ENCODE measurements around the gene MARS1. TPM values are rescaled to one million over a fixed set of nuclear protein-coding genes. Genes with fewer than 3 reads are reported as not detected.

Gene MARS1
- total and polyA plus RNA-seq, 2 experiments from 2014 or later, result 266 to 351 TPM

DNA sequence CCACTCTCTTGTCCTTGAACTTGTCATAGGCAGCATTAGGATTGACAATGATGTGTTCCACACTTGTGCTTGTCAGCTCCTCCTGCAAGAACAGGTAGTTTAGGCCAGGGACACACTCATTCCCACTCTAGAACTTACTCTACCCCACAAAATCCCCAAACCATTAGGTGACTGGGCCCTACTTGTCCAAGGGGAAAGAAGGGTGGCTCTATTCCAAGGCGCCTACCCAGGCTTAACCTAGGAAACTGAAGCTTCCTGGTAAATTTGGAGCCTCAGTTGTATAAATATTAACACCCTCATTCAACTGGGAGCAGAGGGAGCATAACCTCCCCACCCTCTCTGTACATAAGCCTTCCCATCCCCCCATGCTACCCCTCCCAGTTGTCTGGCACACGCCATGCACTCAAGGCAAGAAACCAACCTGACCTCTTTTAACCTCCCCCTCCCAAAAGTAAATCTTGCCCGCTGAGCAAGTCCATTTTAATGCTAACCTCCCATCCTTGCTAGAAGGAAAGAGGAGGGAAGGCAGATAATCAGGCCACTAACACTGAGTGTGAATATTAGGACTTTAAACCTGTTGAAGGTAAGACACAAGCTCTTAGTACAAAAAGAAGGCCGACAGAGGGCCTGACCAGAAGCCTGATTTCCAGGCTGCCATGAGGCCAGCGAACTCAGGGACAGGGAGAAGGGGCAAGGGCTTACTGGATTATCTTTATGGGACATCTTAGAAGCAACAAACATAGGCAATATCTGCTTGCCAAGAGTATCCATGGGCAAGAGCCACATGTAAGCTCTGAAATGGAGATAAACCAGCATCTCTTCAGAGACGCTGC lies 48.1 kb downstream of the MARS1 start (continued):
- TF ChIP-seq, protein P1, sequence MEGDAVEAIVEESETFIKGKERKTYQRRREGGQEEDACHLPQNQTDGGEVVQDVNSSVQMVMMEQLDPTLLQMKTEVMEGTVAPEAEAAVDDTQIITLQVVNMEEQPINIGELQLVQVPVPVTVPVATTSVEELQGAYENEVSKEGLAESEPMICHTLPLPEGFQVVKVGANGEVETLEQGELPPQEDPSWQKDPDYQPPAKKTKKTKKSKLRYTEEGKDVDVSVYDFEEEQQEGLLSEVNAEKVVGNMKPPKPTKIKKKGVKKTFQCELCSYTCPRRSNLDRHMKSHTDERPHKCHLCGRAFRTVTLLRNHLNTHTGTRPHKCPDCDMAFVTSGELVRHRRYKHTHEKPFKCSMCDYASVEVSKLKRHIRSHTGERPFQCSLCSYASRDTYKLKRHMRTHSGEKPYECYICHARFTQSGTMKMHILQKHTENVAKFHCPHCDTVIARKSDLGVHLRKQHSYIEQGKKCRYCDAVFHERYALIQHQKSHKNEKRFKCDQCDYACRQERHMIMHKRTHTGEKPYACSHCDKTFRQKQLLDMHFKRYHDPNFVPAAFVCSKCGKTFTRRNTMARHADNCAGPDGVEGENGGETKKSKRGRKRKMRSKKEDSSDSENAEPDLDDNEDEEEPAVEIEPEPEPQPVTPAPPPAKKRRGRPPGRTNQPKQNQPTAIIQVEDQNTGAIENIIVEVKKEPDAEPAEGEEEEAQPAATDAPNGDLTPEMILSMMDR (conservative IDR thresholded peaks at IDR 0.05; ENCODE audit: low read depth in 2 of 2), result no peak

DNA sequence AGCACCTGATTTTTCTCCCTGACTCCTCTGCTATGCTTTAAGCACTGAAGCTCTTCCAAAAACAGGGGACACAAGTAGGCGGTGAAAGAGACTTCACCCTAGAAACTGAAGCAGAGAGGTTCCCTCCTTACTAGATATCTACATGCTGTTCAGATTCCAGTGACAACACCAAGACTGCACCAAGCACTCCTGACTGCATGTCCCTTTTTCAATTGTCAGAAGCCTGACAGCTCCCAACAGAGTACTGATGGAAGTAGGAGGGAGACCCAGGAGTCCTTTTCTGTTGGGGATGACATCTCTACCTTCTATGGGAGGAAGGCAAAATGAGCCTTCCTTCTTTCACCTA lies 48.7 kb downstream of the MARS1 start:
- Histone ChIP-seq H3K9me2 (ENCODE audit: insufficient read depth) (no peaks in the 10 kb centered on the region), H3K36me3 (ENCODE audit: insufficient read depth) (peaks cover 17% of the 10 kb centered on the region), H4K20me1 (replicated peaks; ENCODE audit: insufficient read depth) (peaks cover 4% of the 10 kb centered on the region; the same call in 1 of the 2 replicates), H3K79me2 (replicated peaks; ENCODE audit: insufficient read depth) (no peaks in the 10 kb centered on the region), H3K4me2 (no peak overlapping the region), H3F3A (replicated peaks; ENCODE audit: low read depth) (0 out of 2 replicates have a peak, but pooled peaks cover 6% of the 10 kb centered on the region), H3K4me3 (no peak overlapping the region), H2AFZ (no peak overlapping the region), H3K27ac (ENCODE audit: low read depth) (no peak overlapping the region), H3K4me1 (ENCODE audit: insufficient read depth) (no peaks in the 10 kb centered on the region), H3K27me3 (ENCODE audit: insufficient read depth) (no peaks in the 10 kb centered on the region)
- H3K4me3 Mint-ChIP-seq, result no peak overlapping the region; the same call in 2 of the 3 replicates
- DNase-seq (ENCODE audit: low spot score) (no peak), ATAC-seq (no peak)
- H3K27me3 Mint-ChIP-seq (ENCODE audit: insufficient read depth, low read depth, poor library complexity), result peaks cover 5% of the 10 kb centered on the region
- peaks cover 22% of the 10 kb centered on the region for H3K4me1 Mint-ChIP-seq
- H3K9me3 Mint-ChIP-seq, result no peaks in the 10 kb centered on the region
- peaks cover 52% of the 10 kb centered on the region for H3K36me3 Mint-ChIP-seq (ENCODE audit: low read depth)
- TF ChIP-seq ZNF331 (CRISPR knock-in tag; IDR thresholded peaks at IDR 0.05; ENCODE audit: low read depth) (no peak), STAT1 (IDR thresholded peaks at IDR 0.05; ENCODE audit: unreplicated experiment) (no peak)
- TF ChIP-seq, protein P2, sequence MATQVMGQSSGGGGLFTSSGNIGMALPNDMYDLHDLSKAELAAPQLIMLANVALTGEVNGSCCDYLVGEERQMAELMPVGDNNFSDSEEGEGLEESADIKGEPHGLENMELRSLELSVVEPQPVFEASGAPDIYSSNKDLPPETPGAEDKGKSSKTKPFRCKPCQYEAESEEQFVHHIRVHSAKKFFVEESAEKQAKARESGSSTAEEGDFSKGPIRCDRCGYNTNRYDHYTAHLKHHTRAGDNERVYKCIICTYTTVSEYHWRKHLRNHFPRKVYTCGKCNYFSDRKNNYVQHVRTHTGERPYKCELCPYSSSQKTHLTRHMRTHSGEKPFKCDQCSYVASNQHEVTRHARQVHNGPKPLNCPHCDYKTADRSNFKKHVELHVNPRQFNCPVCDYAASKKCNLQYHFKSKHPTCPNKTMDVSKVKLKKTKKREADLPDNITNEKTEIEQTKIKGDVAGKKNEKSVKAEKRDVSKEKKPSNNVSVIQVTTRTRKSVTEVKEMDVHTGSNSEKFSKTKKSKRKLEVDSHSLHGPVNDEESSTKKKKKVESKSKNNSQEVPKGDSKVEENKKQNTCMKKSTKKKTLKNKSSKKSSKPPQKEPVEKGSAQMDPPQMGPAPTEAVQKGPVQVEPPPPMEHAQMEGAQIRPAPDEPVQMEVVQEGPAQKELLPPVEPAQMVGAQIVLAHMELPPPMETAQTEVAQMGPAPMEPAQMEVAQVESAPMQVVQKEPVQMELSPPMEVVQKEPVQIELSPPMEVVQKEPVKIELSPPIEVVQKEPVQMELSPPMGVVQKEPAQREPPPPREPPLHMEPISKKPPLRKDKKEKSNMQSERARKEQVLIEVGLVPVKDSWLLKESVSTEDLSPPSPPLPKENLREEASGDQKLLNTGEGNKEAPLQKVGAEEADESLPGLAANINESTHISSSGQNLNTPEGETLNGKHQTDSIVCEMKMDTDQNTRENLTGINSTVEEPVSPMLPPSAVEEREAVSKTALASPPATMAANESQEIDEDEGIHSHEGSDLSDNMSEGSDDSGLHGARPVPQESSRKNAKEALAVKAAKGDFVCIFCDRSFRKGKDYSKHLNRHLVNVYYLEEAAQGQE (IDR thresholded peaks at IDR 0.05; ENCODE audit: unreplicated experiment), result no peak
- no peak overlapping the region for H3K27ac Mint-ChIP-seq

DNA sequence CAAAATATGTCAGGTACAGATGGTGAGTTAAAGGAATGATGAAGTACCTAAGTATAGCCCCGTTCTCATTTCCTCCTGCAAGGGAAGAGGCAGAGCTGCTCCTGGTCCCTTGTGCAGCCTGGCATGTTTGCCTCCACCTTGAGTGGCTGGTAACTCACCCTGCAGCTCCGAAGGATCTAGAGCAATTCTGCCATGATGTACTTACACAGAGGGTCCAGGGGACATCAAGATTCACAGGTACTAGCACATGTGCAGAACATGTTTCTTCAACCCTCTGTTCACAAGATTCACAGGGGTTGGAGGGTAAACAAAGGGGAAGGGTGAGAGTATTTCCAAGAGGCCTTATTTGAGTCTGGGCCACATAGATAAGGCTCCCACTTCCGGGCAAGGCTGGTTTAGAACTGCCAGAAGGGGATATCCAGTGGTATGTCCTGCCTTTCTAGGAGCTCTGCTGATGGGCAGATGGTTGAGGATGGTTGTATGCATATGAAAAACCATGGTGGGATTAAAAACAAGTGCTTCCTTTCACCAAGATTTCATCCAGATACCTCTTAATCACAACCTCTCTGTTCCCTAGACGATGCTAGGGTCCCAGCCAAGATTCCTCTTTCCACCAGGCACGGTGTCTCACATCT lies 51.4 kb downstream of the MARS1 start:
- H3K79me2 ChIP-seq (replicated peaks; ENCODE audit: insufficient read depth), result no peaks in the 10 kb centered on the region
- no peaks in the 10 kb centered on the region for H3K9me3 Mint-ChIP-seq
- no peaks in the 10 kb centered on the region for H3K4me1 ChIP-seq (ENCODE audit: insufficient read depth)
- H3K9me2 ChIP-seq (ENCODE audit: insufficient read depth), result no peaks in the 10 kb centered on the region
- H3K27me3 ChIP-seq (ENCODE audit: insufficient read depth), result no peaks in the 10 kb centered on the region
- H3K36me3 ChIP-seq (ENCODE audit: insufficient read depth), result peaks cover 7% of the 10 kb centered on the region; the same call in 1 of the 2 replicates
- no peak overlapping the region for H3K4me3 ChIP-seq
- no peak overlapping the region for H2AFZ ChIP-seq
- H3K4me2 ChIP-seq, result no peak overlapping the region
- H4K20me1 ChIP-seq (replicated peaks; ENCODE audit: insufficient read depth), result peaks cover 8% of the 10 kb centered on the region; the same call in 1 of the 2 replicates
- no peak overlapping the region for H3K4me3 Mint-ChIP-seq
- H3F3A ChIP-seq (replicated peaks; ENCODE audit: low read depth), result 0 out of 2 replicates have a peak, but pooled peaks cover 4% of the 10 kb centered on the region
- ATAC-seq (no peak), DNase-seq (ENCODE audit: low spot score) (no peak)
- peaks cover 1% of the 10 kb centered on the region for H3K27me3 Mint-ChIP-seq (ENCODE audit: insufficient read depth, low read depth, poor library complexity)
- peaks cover 25% of the 10 kb centered on the region for H3K36me3 Mint-ChIP-seq (ENCODE audit: low read depth)
- no peak overlapping the region for H3K27ac Mint-ChIP-seq
- H3K27ac ChIP-seq (ENCODE audit: low read depth), result no peak overlapping the region
- H3K4me1 Mint-ChIP-seq, result peaks cover 22% of the 10 kb centered on the region
- TF ChIP-seq, protein P1 (conservative IDR thresholded peaks at IDR 0.05; ENCODE audit: low read depth in 2 of 2), result no peak
- TF ChIP-seq, protein P2 (IDR thresholded peaks at IDR 0.05; ENCODE audit: unreplicated experiment), result no peak
- TF ChIP-seq CREB1 (CRISPR knock-in tag; IDR thresholded peaks at IDR 0.05; ENCODE audit: low read depth), result no peak
- TF ChIP-seq JUNB (IDR thresholded peaks at IDR 0.05; ENCODE audit: unreplicated experiment), result no peak
- no peak for TF ChIP-seq ZNF331 (CRISPR knock-in tag; IDR thresholded peaks at IDR 0.05; ENCODE audit: low read depth)
- TF ChIP-seq EZH2phosphoT487 (IDR thresholded peaks at IDR 0.05; ENCODE audit: unreplicated experiment), result no peak
- no peak for TF ChIP-seq EZH2 (IDR thresholded peaks at IDR 0.05; ENCODE audit: low read depth, unreplicated experiment)

Measured in GM23338 (cell line).